Keratinocyte (primary cell): ENCODE results near the gene SDHAF3.

Experiments used
- EZH2 ChIP-seq: IDR thresholded peaks from one replicate; pipeline ENCODE4 v1.6.1; 2012; ENCODE audit warnings: inconsistent platforms, mild to moderate bottlenecking, low read length, moderate library complexity
- TF ChIP-seq, protein P1 (sequence below), 3 experiments: IDR thresholded peaks in 1 of 3; conservative IDR thresholded peaks in 1 of 3; optimal IDR thresholded peaks in 1 of 3; 2 replicates in 2 of 3; 3 replicates in 1 of 3; pipeline versions ENCODE3 to v1.5.1; 2011; ENCODE audit warnings: low read length in 3 of 3, mild to moderate bottlenecking in 3 of 3, moderate library complexity in 2 of 3, control low read depth in 1 of 3, inconsistent platforms in 1 of 3; ENCODE audit not compliant: insufficient read depth in 2 of 3; ENCODE audit errors: extremely low read depth in 1 of 3

DNA sequence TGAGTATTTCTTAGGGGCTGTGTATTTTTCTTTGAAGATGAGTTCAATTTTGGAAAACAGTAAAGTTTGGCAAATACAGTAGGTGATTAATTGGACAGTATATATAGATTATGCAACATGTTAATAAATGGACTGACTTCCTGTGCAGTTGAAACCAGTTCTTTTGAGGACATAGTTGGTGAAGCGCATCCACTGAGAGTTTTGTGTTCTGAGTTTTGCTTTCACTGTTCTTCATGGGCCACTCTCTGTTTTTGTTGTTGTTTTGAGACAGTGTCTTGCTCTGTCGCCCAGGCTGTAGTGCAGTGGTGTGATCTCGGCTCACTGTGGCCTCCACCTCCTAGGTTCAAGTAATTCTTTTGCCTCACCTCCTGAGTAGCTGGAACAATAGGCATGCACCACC, 109.0 kb downstream of the SDHAF3 start:
- TF ChIP-seq, protein P1, sequence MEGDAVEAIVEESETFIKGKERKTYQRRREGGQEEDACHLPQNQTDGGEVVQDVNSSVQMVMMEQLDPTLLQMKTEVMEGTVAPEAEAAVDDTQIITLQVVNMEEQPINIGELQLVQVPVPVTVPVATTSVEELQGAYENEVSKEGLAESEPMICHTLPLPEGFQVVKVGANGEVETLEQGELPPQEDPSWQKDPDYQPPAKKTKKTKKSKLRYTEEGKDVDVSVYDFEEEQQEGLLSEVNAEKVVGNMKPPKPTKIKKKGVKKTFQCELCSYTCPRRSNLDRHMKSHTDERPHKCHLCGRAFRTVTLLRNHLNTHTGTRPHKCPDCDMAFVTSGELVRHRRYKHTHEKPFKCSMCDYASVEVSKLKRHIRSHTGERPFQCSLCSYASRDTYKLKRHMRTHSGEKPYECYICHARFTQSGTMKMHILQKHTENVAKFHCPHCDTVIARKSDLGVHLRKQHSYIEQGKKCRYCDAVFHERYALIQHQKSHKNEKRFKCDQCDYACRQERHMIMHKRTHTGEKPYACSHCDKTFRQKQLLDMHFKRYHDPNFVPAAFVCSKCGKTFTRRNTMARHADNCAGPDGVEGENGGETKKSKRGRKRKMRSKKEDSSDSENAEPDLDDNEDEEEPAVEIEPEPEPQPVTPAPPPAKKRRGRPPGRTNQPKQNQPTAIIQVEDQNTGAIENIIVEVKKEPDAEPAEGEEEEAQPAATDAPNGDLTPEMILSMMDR (optimal IDR thresholded peaks at IDR 0.05 in 1 of 3, IDR thresholded peaks at IDR 0.05 in 1 of 3, conservative IDR thresholded peaks at IDR 0.05 in 1 of 3; ENCODE audit: extremely low read depth in 1 of 3, insufficient read depth in 2 of 3, low read length in 3 of 3) = no peak
- no peak for TF ChIP-seq EZH2
